BLaER1 treated with 17β-estradiol and CSF1 and Interleukin-3, amounts not matched to agents 10 nM and 100 nM (cell line): ENCODE results near the gene PPFIA4.
A peak's percentile ranks its signal among the peaks of the same experiment; 100 is the strongest.

Experiments
- H3K27ac ChIP-seq, 11 experiments: shearing (Covaris generic); formaldehyde crosslinking; 2 replicates each; pipeline ENCODE4 v1.8.1; 2022
- H3K27me3 ChIP-seq, 11 experiments: shearing (Covaris generic); formaldehyde crosslinking; 2 replicates each; pipeline ENCODE4 v1.8.1; 2022
- H3K36me3 ChIP-seq, 11 experiments: shearing (Covaris generic); formaldehyde crosslinking; 2 replicates each; pipeline ENCODE4 v1.8.1; 2022
- H3K4me1 ChIP-seq, 10 experiments: shearing (Covaris generic); formaldehyde crosslinking; 2 replicates each; pipeline ENCODE4 v1.8.1; 2022
- H3K4me2 ChIP-seq, 11 experiments: shearing (Covaris generic); formaldehyde crosslinking; 2 replicates each; pipeline ENCODE4 v1.8.1; 2022
- H3K4me3 ChIP-seq, 10 experiments: shearing (Covaris generic); formaldehyde crosslinking; 2 replicates each; pipeline ENCODE4 v1.8.1; 2022
- H3K9ac ChIP-seq, 11 experiments: shearing (Covaris generic); formaldehyde crosslinking; 2 replicates each; pipeline ENCODE4 v1.8.1; 2022
- H3K9me3 ChIP-seq, 11 experiments: shearing (Covaris generic); formaldehyde crosslinking; replicated peaks in 1 of 11; 2 replicates each; pipeline ENCODE4 v1.8.1; 2022
- H4K20me1 ChIP-seq, 11 experiments: shearing (Covaris generic); formaldehyde crosslinking; 2 replicates each; pipeline ENCODE4 v1.8.1; 2022
- Cebpa-rat ChIP-seq, 11 experiments: shearing (Covaris generic); IDR thresholded peaks; 2 replicates each; pipeline ENCODE4 v1.8.1; 2022

Gene PPFIA4

GRCh38 chr1:203077367-203077766 lies 51.1 kb downstream of the PPFIA4 start:
- H3K27ac ChIP-seq, result no peak overlapping the region
- H3K4me2 ChIP-seq, result no peak overlapping the region
- no peak overlapping the region for H3K9ac ChIP-seq
- peaks cover 15 to 31% (median 22%) of the 10 kb centered on the region in 11 experiments for H3K27me3 ChIP-seq
- H3K4me3 ChIP-seq, result no peak overlapping the region
- 0 out of 22 replicates have a peak, but pooled peaks cover 0 to 6% (median 0%) of the 10 kb centered on the region in 11 experiments for H4K20me1 ChIP-seq
- H3K36me3 ChIP-seq, result peaks cover 0 to 65% (median 44%) of the 10 kb centered on the region in 11 experiments; a peak in 18 of 22 replicates
- no peak for TF ChIP-seq Cebpa-rat (IDR thresholded peaks at IDR 0.05)
- peaks cover 21 to 48% (median 36%) of the 10 kb centered on the region in 10 experiments for H3K4me1 ChIP-seq
- no peaks in the 10 kb centered on the region for H3K9me3 ChIP-seq

GRCh38 chr1:203077956-203078355 lies 51.7 kb downstream of the PPFIA4 start:
- Histone ChIP-seq H3K27ac (no peak overlapping the region), H4K20me1 (0 out of 22 replicates have a peak, but pooled peaks cover 0 to 6% (median 0%) of the 10 kb centered on the region in 11 experiments), H3K4me3 (no peak overlapping the region), H3K9me3 (no peaks in the 10 kb centered on the region), H3K27me3 (peaks cover 15 to 31% (median 22%) of the 10 kb centered on the region in 11 experiments), H3K4me1 (peaks cover 25 to 48% (median 39%) of the 10 kb centered on the region in 10 experiments), H3K9ac (no peak overlapping the region), H3K4me2 (no peak overlapping the region), H3K36me3 (peaks cover 0 to 60% (median 38%) of the 10 kb centered on the region in 11 experiments; a peak in 16 of 22 replicates)
- no peak for TF ChIP-seq Cebpa-rat (IDR thresholded peaks at IDR 0.05)

GRCh38 chr1:203078478-203078877 lies 52.2 kb downstream of the PPFIA4 start:
- 0 out of 22 replicates have a peak, but pooled peaks cover 0 to 6% (median 0%) of the 10 kb centered on the region in 11 experiments for H4K20me1 ChIP-seq
- no peak overlapping the region for H3K27ac ChIP-seq
- H3K36me3 ChIP-seq, result peaks cover 0 to 54% (median 33%) of the 10 kb centered on the region in 11 experiments; a peak in 15 of 22 replicates
- H3K4me1 ChIP-seq, result peaks cover 25 to 48% (median 39%) of the 10 kb centered on the region in 10 experiments
- TF ChIP-seq Cebpa-rat (IDR thresholded peaks at IDR 0.05), result no peak
- H3K27me3 ChIP-seq, result peaks cover 15 to 31% (median 22%) of the 10 kb centered on the region in 11 experiments
- H3K9ac ChIP-seq, result no peak overlapping the region
- no peak overlapping the region for H3K4me2 ChIP-seq
- H3K9me3 ChIP-seq, result no peaks in the 10 kb centered on the region
- no peak overlapping the region for H3K4me3 ChIP-seq

- Histone ChIP-seq H3K4me1 (peaks cover 15 to 37% (median 25%) of the 10 kb centered on the region in 10 experiments), H3K27me3 (peaks cover 6 to 13% (median 9%) of the 10 kb centered on the region in 11 experiments), H3K9ac (no peak overlapping the region), H4K20me1 (0 out of 22 replicates have a peak, but pooled peaks cover 0 to 6% (median 0%) of the 10 kb centered on the region in 11 experiments), H3K27ac (no peak overlapping the region), H3K36me3 (peaks cover 0 to 42% (median 26%) of the 10 kb centered on the region in 11 experiments; a peak in 13 of 22 replicates), H3K9me3 (no peaks in the 10 kb centered on the region), H3K4me3 (no peak overlapping the region), H3K4me2 (no peak overlapping the region)
- TF ChIP-seq Cebpa-rat (IDR thresholded peaks at IDR 0.05), result no peak
Measured at GRCh38 chr1:203080456-203080855, 54.2 kb downstream of the PPFIA4 start.

- H4K20me1 ChIP-seq, result 0 out of 22 replicates have a peak, but pooled peaks cover 0 to 1% (median 0%) of the 10 kb centered on the region in 11 experiments
- no peaks in the 10 kb centered on the region for H3K9me3 ChIP-seq
- peak overlapping the region in 1 of 11 experiments; percentile 50; a peak in 1 of 22 replicates for H3K4me2 ChIP-seq
- H3K9ac ChIP-seq, result no peak overlapping the region
- H3K4me1 ChIP-seq, result peaks cover 4 to 25% (median 13%) of the 10 kb centered on the region in 10 experiments; a peak in 18 of 20 replicates
- H3K4me3 ChIP-seq, result no peak overlapping the region
- TF ChIP-seq Cebpa-rat (IDR thresholded peaks at IDR 0.05), result no peak
- no peak overlapping the region for H3K27ac ChIP-seq
- peaks cover 0 to 1% (median 0%) of the 10 kb centered on the region in 11 experiments; a peak in 4 of 22 replicates for H3K27me3 ChIP-seq
- H3K36me3 ChIP-seq, result peaks cover 0 to 32% (median 21%) of the 10 kb centered on the region in 11 experiments; a peak in 10 of 22 replicates
Measured at GRCh38 chr1:203081465-203082230, 55.4 kb downstream of the PPFIA4 start.

GRCh38 chr1:203082231-203082505 lies 55.9 kb downstream of the PPFIA4 start:
- Histone ChIP-seq H3K4me2 (peak overlapping the region in 9 of 11 experiments; percentile 26 to 58 (median 46); a peak in 11 of 22 replicates), H3K27ac (no peak overlapping the region)

GRCh38 chr1:203082571-203083462 lies 56.5 kb downstream of the PPFIA4 start:
- H3K4me1 ChIP-seq, result peaks cover 4 to 24% (median 12%) of the 10 kb centered on the region in 10 experiments; a peak in 18 of 20 replicates
- H3K4me2 ChIP-seq, result peak overlapping the region in 9 of 11 experiments; percentile 26 to 58 (median 46); a peak in 14 of 22 replicates
- no peaks in the 10 kb centered on the region for H3K27me3 ChIP-seq
- no peak overlapping the region for H3K4me3 ChIP-seq
- H4K20me1 ChIP-seq, result no peaks in the 10 kb centered on the region
- H3K9ac ChIP-seq, result 0 out of 22 replicates have a peak overlapping the region, but pooled peaks of 1 of the 11 experiments have one; percentile 12
- H3K9me3 ChIP-seq, result no peaks in the 10 kb centered on the region
- 0 out of 22 replicates have a peak, but pooled peaks of 1 of the 11 experiments have one; percentile 29 for TF ChIP-seq Cebpa-rat (IDR thresholded peaks at IDR 0.05)
- 0 out of 22 replicates have a peak overlapping the region, but pooled peaks of 1 of the 11 experiments have one; percentile 5 for H3K27ac ChIP-seq
- H3K36me3 ChIP-seq, result peaks cover 0 to 22% (median 9%) of the 10 kb centered on the region in 11 experiments; a peak in 7 of 22 replicates

More at GRCh38 chr1:203082231-203082505, 55.9 kb downstream of the PPFIA4 start:
- peaks cover 0 to 28% (median 15%) of the 10 kb centered on the region in 11 experiments; a peak in 8 of 22 replicates for H3K36me3 ChIP-seq
- no peaks in the 10 kb centered on the region for H3K9me3 ChIP-seq
- H3K4me1 ChIP-seq, result peaks cover 4 to 24% (median 12%) of the 10 kb centered on the region in 10 experiments; a peak in 18 of 20 replicates
- no peak overlapping the region for H3K9ac ChIP-seq
- TF ChIP-seq Cebpa-rat (IDR thresholded peaks at IDR 0.05), result no peak
- H3K4me3 ChIP-seq, result no peak overlapping the region
- no peaks in the 10 kb centered on the region for H4K20me1 ChIP-seq
- H3K27me3 ChIP-seq, result no peaks in the 10 kb centered on the region

GRCh38 chr1:203083463-203083921 lies 57.2 kb downstream of the PPFIA4 start:
- no peaks in the 10 kb centered on the region for H4K20me1 ChIP-seq
- peaks cover 4 to 24% (median 12%) of the 10 kb centered on the region in 10 experiments; a peak in 18 of 20 replicates for H3K4me1 ChIP-seq
- H3K27ac ChIP-seq, result no peak overlapping the region; a peak in 1 of 22 replicates
- peaks cover 0 to 16% (median 4%) of the 10 kb centered on the region in 11 experiments; a peak in 6 of 22 replicates for H3K36me3 ChIP-seq
- TF ChIP-seq Cebpa-rat (IDR thresholded peaks at IDR 0.05), result no peak
- H3K9ac ChIP-seq, result 0 out of 22 replicates have a peak overlapping the region, but pooled peaks of 1 of the 11 experiments have one; percentile 12
- no peaks in the 10 kb centered on the region for H3K27me3 ChIP-seq
- no peak overlapping the region for H3K4me3 ChIP-seq
- H3K4me2 ChIP-seq, result peak overlapping the region in 1 of 11 experiments; percentile 49; a peak in 3 of 22 replicates
- no peaks in the 10 kb centered on the region for H3K9me3 ChIP-seq
